Vagina (tissue), 2 donors: ENCODE results near the gene CLDN19.

Experiments
- POLR2A ChIP-seq, 2 donors: fragments of 450-650 bp; IDR thresholded peaks; one replicate each; pipeline ENCODE4 v1.6.1; 2017; ENCODE audit warnings: antibody characterized with exemption in 2 of 2, mild to moderate bottlenecking in 2 of 2, moderate library complexity in 2 of 2
- TF ChIP-seq, protein P1 (sequence below), 3 experiments: fragments of 450-650 bp in 2 of 3; fragments of 200-600 bp in 1 of 3; sonication (generic) in 1 of 3; IDR thresholded peaks; one replicate each; pipeline ENCODE4 v1.5.1; 2017 to 2019; ENCODE audit warnings: antibody characterized with exemption in 3 of 3, mild to moderate bottlenecking in 2 of 3, moderate library complexity in 2 of 3

DNA sequence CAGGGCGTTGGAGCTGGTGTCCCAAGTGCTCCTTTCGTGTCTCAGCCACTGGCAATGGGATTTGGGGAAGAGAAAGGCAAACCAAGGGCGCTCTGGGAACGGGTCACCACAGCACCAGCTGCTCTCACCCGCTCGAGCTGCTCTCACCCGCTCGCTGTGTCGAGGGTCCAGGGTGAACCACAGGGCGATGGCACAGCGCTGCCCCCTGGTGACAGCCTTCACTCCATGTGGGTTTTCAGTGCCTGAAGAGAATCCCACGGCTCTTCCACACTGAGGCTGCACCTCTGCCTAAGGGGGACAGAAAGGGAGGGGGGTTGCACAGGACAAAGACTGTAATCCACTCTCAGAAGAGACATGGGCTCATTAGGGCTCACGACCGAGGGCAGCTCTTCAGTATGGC, 7.1 kb upstream of the CLDN19 start:
- TF ChIP-seq, protein P1, sequence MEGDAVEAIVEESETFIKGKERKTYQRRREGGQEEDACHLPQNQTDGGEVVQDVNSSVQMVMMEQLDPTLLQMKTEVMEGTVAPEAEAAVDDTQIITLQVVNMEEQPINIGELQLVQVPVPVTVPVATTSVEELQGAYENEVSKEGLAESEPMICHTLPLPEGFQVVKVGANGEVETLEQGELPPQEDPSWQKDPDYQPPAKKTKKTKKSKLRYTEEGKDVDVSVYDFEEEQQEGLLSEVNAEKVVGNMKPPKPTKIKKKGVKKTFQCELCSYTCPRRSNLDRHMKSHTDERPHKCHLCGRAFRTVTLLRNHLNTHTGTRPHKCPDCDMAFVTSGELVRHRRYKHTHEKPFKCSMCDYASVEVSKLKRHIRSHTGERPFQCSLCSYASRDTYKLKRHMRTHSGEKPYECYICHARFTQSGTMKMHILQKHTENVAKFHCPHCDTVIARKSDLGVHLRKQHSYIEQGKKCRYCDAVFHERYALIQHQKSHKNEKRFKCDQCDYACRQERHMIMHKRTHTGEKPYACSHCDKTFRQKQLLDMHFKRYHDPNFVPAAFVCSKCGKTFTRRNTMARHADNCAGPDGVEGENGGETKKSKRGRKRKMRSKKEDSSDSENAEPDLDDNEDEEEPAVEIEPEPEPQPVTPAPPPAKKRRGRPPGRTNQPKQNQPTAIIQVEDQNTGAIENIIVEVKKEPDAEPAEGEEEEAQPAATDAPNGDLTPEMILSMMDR (IDR thresholded peaks at IDR 0.05), result peak; percentile 14 to 50 (median 37)
- no peak for TF ChIP-seq POLR2A (IDR thresholded peaks at IDR 0.05)
